ENCODE data around the gene CSMD2.

DNA sequence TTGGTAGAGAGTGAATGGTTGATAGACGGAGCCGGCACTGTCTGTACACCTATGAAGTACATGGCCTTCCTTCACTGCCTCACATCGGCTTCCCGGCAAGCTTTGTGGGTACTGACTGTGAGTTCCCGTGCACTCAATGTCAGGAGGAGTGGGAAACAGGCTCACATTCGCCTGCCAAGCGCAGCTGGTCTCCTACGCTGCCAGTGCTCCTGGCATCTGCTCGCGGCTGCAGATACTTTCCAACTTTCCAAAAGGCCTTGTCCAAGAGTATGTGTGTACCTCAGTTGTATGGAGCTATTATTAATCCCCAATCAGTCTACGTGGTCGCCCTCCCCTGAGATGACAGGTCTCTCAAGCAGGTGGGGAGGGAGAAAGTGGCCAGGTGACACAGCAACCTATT lies 511.8 kb downstream of the CSMD2 start:
- TF ChIP-seq, protein P1, sequence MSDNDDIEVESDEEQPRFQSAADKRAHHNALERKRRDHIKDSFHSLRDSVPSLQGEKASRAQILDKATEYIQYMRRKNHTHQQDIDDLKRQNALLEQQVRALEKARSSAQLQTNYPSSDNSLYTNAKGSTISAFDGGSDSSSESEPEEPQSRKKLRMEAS (IDR thresholded peaks at IDR 0.05): no peak
- TF ChIP-seq POLR2A (IDR thresholded peaks at IDR 0.05; ENCODE audit: borderline replicate concordance, extremely low read depth, insufficient read depth, insufficient read length) (no peak), SIN3A (IDR thresholded peaks at IDR 0.05; ENCODE audit: low read depth) (no peak), EZH2 (IDR thresholded peaks at IDR 0.05) (no peak), CEBPB (IDR thresholded peaks at IDR 0.05; ENCODE audit: low read depth) (no peak), TCF7L2 (IDR thresholded peaks at IDR 0.05; ENCODE audit: borderline replicate concordance, extremely low read depth, insufficient read depth, insufficient read length) (no peak), FOSL1 (IDR thresholded peaks at IDR 0.05; ENCODE audit: low read depth) (no peak)
- TF ChIP-seq, protein P2, sequence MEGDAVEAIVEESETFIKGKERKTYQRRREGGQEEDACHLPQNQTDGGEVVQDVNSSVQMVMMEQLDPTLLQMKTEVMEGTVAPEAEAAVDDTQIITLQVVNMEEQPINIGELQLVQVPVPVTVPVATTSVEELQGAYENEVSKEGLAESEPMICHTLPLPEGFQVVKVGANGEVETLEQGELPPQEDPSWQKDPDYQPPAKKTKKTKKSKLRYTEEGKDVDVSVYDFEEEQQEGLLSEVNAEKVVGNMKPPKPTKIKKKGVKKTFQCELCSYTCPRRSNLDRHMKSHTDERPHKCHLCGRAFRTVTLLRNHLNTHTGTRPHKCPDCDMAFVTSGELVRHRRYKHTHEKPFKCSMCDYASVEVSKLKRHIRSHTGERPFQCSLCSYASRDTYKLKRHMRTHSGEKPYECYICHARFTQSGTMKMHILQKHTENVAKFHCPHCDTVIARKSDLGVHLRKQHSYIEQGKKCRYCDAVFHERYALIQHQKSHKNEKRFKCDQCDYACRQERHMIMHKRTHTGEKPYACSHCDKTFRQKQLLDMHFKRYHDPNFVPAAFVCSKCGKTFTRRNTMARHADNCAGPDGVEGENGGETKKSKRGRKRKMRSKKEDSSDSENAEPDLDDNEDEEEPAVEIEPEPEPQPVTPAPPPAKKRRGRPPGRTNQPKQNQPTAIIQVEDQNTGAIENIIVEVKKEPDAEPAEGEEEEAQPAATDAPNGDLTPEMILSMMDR (IDR thresholded peaks at IDR 0.05 in 2 of 3, conservative IDR thresholded peaks at IDR 0.05 in 1 of 3; ENCODE audit: borderline replicate concordance in 1 of 3, insufficient read depth in 1 of 3, low read depth in 2 of 3, low read length in 2 of 3): no peak
